Pancreas (tissue), 10 donors: ENCODE measurements around the gene MCF2L2. TPM values are rescaled to one million over a fixed set of nuclear protein-coding genes. Genes with fewer than 3 reads are reported as not detected.
"Not testable (repeated sequence)": the region's sequence is repeated elsewhere in the genome, so short reads cannot be mapped to it uniquely, and the experiment has no call there.

Experiments used
- ATAC-seq, 4 donors: fragments of 200-7000 bp; cut with Tn5 transposase; one replicate each; pipeline versions ENCODE4 v1.8.0 to v1.9.1; 2020; ENCODE audit warnings: mild to moderate bottlenecking in 4 of 4, moderate library complexity in 4 of 4
- DNase-seq, 6 donors: peaks; one replicate each; pipeline ENCODE4 v3.0.0-alpha.2; 2020
- FAIRE-seq: peaks from 2 replicates; lab custom pipeline; 2012; peaks lifted over from hg19 to GRCh38; lab: Jason Lieb, UNC
- H3K27ac ChIP-seq, 4 donors: fragments of 200-600 bp; sonication (generic); 1 replicate in 3 of 4; 2 replicates in 1 of 4; pipeline versions ENCODE4 v1.5.0 to v1.8.0; 2020
- H3K27me3 ChIP-seq, 4 donors: fragments of 200-600 bp; one replicate each; pipeline ENCODE4 v1.8.0; 2021
- H3K36me3 ChIP-seq, 3 donors: fragments of 200-600 bp; sonication (generic) in 1 of 3; one replicate each; pipeline versions ENCODE4 v1.5.0 to v1.8.0; 2020 to 2021
- H3K4me1 ChIP-seq, 3 donors: fragments of 200-600 bp; one replicate each; pipeline ENCODE4 v1.8.0; 2021
- H3K4me3 ChIP-seq, 4 donors: fragments of 200-600 bp; sonication (generic) in 2 of 4; one replicate each; pipeline versions ENCODE4 v1.5.0 to v1.8.0; 2020 to 2021
- H3K9me3 ChIP-seq, 4 donors: fragments of 200-600 bp; one replicate each; pipeline ENCODE4 v1.8.0; 2021
- WGBS, 2 donors: extraction: QIAGEN DNeasy Blood & Tissue Kit; methylation state at CpG; one replicate each; pipeline ENCODE4 v1.1.7; 2013; 5-methylcytosine and 5-hydroxymethylcytosine counted together
- intact Hi-C, 3 donors: fragments of 100-400 bp; cut with DNase I; formaldehyde crosslinking; loops; one replicate each; pipeline versions ENCODE4 v1.11.1 to v1.14.2; 2022
- polyA plus RNA-seq, 2 donors: library from polyadenylated mRNA; stranded (reverse); fragments of 200-250 nt; gene quantifications; one replicate each; pipeline ENCODE4 v1.2.3, GENCODE V29; 2013
- total RNA-seq, 6 donors: library from RNA; stranded (reverse); fragmentation: NEBNext Ultra II Directional in 4 of 6; extraction: Animal tissue kit (Norgen Biotek cat#: 25700) in 4 of 6; gene quantifications; one replicate each; pipeline versions ENCODE4 v1.2.1 to v1.2.4, GENCODE V29; 2021 to 2023
- TF ChIP-seq, protein P1 (sequence below), 4 donors: fragments of 200-600 bp; sonication (generic) in 3 of 4; IDR thresholded peaks; one replicate each; pipeline versions ENCODE4 v1.5.0 to v1.8.0; 2021; ENCODE audit warnings: antibody characterized with exemption in 4 of 4
- donor health status: healthy with polysubstance abuse.
- donor health status: DM: no; HTN: no; CAD: no; lungs with moderate emphysema.
- donor health status: DM: no; HTN: no; CAD: no.
- donor health status: control.
- donor health status: control.
- donor health status: Bipolar disorder and iron deficiency.
- donor health status: DM: yes; HTN: yes; CAD: no.
- donor health status: DM: no; HTN: no; CAD: no.
- donor health status: DM: no; HTN: no; CAD: no.
- donor health status: DM: yes; HTN: yes; CAD: no.

Gene MCF2L2
- total and polyA plus RNA-seq, 8 donors, result 0.54 to 2.0 (median 0.97) TPM

DNA sequence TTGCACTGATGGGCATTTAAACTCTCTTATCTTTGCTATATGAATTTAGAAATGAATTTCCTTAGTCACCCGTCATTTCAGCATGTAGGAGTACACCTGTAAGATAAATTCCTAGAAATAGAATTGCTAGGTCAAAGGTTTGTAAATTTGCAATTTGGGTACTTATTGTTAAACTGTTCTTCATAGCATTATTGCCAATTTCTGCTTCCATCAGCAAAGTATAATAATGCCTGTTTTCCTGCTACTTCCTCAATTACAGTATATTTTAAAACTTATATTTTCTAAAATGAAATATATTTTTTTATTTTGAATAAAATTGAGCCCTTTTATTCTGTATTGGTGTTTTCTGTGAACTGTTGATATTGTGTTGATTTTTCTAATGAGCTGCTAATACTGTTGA lies 16.3 kb upstream of the MCF2L2 start:
- H3K27ac ChIP-seq, result no peak overlapping the region
- TF ChIP-seq, protein P1, sequence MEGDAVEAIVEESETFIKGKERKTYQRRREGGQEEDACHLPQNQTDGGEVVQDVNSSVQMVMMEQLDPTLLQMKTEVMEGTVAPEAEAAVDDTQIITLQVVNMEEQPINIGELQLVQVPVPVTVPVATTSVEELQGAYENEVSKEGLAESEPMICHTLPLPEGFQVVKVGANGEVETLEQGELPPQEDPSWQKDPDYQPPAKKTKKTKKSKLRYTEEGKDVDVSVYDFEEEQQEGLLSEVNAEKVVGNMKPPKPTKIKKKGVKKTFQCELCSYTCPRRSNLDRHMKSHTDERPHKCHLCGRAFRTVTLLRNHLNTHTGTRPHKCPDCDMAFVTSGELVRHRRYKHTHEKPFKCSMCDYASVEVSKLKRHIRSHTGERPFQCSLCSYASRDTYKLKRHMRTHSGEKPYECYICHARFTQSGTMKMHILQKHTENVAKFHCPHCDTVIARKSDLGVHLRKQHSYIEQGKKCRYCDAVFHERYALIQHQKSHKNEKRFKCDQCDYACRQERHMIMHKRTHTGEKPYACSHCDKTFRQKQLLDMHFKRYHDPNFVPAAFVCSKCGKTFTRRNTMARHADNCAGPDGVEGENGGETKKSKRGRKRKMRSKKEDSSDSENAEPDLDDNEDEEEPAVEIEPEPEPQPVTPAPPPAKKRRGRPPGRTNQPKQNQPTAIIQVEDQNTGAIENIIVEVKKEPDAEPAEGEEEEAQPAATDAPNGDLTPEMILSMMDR (IDR thresholded peaks at IDR 0.05), result no peak
- H3K4me3 ChIP-seq, result no peak overlapping the region
- DNase-seq (no peak), FAIRE-seq (no peak), ATAC-seq (no peak)
- H3K27me3 ChIP-seq, result no peaks in the 10 kb centered on the region
- peaks cover 0 to 14% (median 12%) of the 10 kb centered on the region in 3 donors for H3K4me1 ChIP-seq
- H3K36me3 ChIP-seq, result no peaks in the 10 kb centered on the region
- H3K9me3 ChIP-seq, result no peaks in the 10 kb centered on the region
- intact Hi-C loops, result no loop called here
- WGBS, 2 donors, result 85 to 88% methylated on average over 1 of the region's 1 CpG

DNA sequence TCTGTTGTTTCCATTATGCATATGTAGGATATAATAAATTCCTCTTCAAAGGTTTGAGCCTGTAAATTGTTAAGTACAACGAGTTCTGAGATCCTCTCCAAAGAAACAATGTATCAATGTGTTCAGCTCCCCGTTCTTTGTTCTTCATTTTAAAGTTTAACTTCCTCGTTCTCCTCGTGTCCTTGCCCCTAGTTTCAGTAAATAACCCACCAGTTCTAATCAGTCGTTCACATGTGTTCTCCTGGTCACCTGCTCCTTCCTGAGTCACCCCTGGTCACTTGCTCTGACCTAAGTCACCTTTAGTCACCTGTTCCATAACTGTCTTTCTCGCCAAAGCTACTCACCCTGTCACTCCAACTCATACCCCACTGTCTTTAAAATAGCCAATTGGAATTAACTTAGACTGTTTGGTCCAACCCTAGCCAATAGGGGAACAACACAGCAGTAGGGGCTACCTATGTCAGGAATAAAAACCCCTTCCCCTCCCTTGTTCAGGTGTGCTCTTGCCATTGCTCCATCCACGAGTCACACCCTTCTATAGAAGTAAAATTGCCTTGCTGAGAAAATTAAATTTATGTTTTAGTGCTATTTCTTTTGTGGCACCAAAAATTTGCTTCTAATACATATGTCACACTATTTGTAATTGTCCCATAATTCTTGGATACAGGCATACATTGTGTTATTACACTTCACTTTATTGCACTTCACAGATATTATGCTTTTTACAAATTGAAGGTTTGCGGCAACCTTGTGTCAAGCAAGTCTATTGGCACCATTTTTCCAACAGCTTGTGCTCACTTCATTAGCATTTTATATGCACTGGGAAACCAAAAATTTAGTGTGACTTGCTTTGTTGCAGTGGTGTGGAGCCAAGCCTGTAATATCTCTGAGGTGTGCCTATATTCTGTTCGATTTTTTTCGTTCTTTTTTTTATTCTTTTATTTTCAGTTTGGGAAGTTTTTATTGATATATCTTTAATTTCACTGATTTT lies 15.3 kb upstream of the MCF2L2 start:
- DNase-seq, result no peak
- Histone ChIP-seq H3K36me3 (no peaks in the 10 kb centered on the region), H3K27me3 (no peaks in the 10 kb centered on the region), H3K4me3 (no peak overlapping the region), H3K27ac (no peak overlapping the region), H3K4me1 (peaks cover 0 to 9% (median 9%) of the 10 kb centered on the region in 3 donors), H3K9me3 (no peaks in the 10 kb centered on the region)
- 74 to 75% methylated on average over 10 of the region's 10 CpGs for WGBS, 2 donors
- intact Hi-C loops, result no loop called here
- TF ChIP-seq, protein P1 (IDR thresholded peaks at IDR 0.05), result no peak
- FAIRE-seq, result no peak
- ATAC-seq, result no peak

DNA sequence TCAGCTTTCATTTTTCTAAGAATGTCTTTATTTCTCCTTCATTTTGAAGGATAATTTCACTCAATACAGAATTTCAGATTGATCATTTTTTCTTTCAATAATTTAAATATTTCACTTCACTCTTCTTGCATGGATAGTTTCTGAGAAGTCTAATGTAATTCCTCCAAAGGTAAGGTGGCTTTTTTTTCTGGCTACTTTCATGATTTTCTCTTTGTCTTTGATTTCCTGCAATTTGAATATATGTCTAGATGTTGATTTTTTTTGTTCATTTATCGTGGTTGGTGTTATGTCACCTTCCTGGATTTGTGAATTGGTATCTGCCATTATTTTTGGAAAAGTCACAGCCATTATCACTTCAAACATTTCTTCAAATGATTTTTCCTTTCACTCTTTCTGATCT lies 14.6 kb upstream of the MCF2L2 start:
- DNase-seq (no peak), ATAC-seq (no peak), FAIRE-seq (no peak)
- Histone ChIP-seq H3K27me3 (no peaks in the 10 kb centered on the region), H3K4me1 (peaks cover 0 to 7% (median 3%) of the 10 kb centered on the region in 3 donors), H3K36me3 (no peaks in the 10 kb centered on the region), H3K9me3 (no peaks in the 10 kb centered on the region), H3K27ac (no peak overlapping the region), H3K4me3 (no peak overlapping the region)
- intact Hi-C loops, result no loop called here
- 80 to 88% methylated on average over 1 of the region's 1 CpG for WGBS, 2 donors
- TF ChIP-seq, protein P1 (IDR thresholded peaks at IDR 0.05), result no peak

DNA sequence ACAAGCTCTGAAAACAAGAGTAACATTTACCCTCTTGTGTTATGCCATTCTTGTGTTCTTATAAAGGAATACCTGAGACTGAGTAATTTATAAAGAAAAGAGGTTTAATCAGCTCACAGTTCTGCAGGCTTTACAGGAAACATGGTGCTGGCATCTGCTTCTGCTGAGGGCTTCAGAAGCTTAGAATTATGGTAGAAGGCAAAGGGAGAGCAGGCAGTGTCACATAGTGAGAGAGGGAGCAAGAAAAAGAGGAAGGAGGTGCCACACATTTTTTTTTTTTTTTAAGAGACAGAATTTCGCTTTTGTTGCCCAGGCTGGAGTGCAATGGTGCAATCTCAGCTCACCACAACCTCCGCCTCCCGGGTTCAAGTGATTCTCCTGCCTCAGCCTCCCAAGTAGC lies 12.1 kb upstream of the MCF2L2 start:
- H3K4me3 ChIP-seq, DNase-seq, FAIRE-seq, H3K4me1 ChIP-seq, intact Hi-C loops, H3K36me3 ChIP-seq, ATAC-seq, H3K27ac ChIP-seq, H3K27me3 ChIP-seq, H3K9me3 ChIP-seq: not testable (repeated sequence)
- WGBS, 2 donors, result 94 to 98% methylated on average over 3 of the region's 3 CpGs

DNA sequence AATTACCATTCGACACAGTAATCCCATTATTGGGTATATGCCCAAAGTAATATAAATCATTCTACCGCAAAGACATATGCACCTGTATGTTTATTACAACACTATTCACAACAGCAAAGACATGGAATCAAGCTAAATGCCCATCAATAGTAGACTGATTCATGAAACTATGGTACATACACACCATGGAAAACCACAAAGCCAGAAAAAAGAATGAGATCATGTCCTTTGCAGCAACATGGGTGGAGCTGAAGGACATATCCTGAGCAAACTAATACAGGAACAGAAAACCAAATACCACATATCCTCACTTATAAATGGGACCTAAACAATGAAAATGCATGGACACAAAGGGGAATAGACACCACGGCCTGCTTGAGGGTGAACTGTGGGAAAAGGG lies 11.1 kb upstream of the MCF2L2 start:
- Histone ChIP-seq H3K4me1 (peaks cover 0 to 7% (median 0%) of the 10 kb centered on the region in 3 donors), H3K9me3 (no peaks in the 10 kb centered on the region), H3K27ac (no peak overlapping the region), H3K36me3 (no peaks in the 10 kb centered on the region), H3K4me3 (no peak overlapping the region), H3K27me3 (no peaks in the 10 kb centered on the region)
- ATAC-seq, result no peak
- WGBS, 2 donors, result 93 to 97% methylated on average over 3 of the region's 3 CpGs
- DNase-seq, result no peak
- FAIRE-seq, result no peak
- TF ChIP-seq, protein P1 (IDR thresholded peaks at IDR 0.05), result no peak
- intact Hi-C loops, result no loop called here
